HG03280 (cell line): ENCODE measurements around the gene CADPS2.
"Not testable (repeated sequence)": the region's sequence is repeated elsewhere in the genome, so short reads cannot be mapped to it uniquely, and the experiment has no call there.

ENCODE experiments used
- ATAC-seq: cut with Tn5 transposase; IDR thresholded peaks from one replicate; pipeline ENCODE4 v1.9.1; 2021; ENCODE audit warnings: mild to moderate bottlenecking, moderate library complexity; ENCODE audit not compliant: unreplicated experiment

The CADPS2 gene

GRCh38 chr7:122850528-122850927 is 35.7 kb downstream of the CADPS2 start:
- ATAC-seq, result no peak

GRCh38 chr7:122849957-122850328 is 36.3 kb downstream of the CADPS2 start:
- ATAC-seq, result no peak

GRCh38 chr7:122849322-122849956 is 36.8 kb downstream of the CADPS2 start:
- ATAC-seq, result no peak

GRCh38 chr7:122847871-122848473 is 38.3 kb downstream of the CADPS2 start:
- no peak for ATAC-seq

- no peak for ATAC-seq
These were observed 39.7 kb downstream of the CADPS2 start for GRCh38 chr7:122846591-122846990.

GRCh38 chr7:122845286-122845685 is 41.0 kb downstream of the CADPS2 start:
- no peak for ATAC-seq

- ATAC-seq, result no peak
These were observed 41.9 kb downstream of the CADPS2 start for GRCh38 chr7:122844191-122844988.

- ATAC-seq, result no peak
These were observed 43.3 kb downstream of the CADPS2 start for GRCh38 chr7:122842971-122843370.

GRCh38 chr7:122836286-122836685 is 50.0 kb downstream of the CADPS2 start:
- not testable (repeated sequence) for ATAC-seq

GRCh38 chr7:122834571-122834942 is 51.7 kb downstream of the CADPS2 start:
- ATAC-seq, result not testable (repeated sequence)

GRCh38 chr7:122833888-122834570 is 52.2 kb downstream of the CADPS2 start:
- no peak for ATAC-seq

- ATAC-seq, result no peak
These were observed 54.8 kb downstream of the CADPS2 start for GRCh38 chr7:122831436-122831835.

- no peak for ATAC-seq
These were observed 56.3 kb downstream of the CADPS2 start for GRCh38 chr7:122829962-122830361.

GRCh38 chr7:122827763-122828162 is 58.5 kb downstream of the CADPS2 start:
- no peak for ATAC-seq

GRCh38 chr7:122813845-122814244 is 72.4 kb downstream of the CADPS2 start:
- ATAC-seq, result no peak

GRCh38 chr7:122803851-122804250 is 82.4 kb downstream of the CADPS2 start:
- no peak for ATAC-seq

GRCh38 chr7:122803323-122803722 is 82.9 kb downstream of the CADPS2 start:
- ATAC-seq, result no peak

- no peak for ATAC-seq
These were observed 83.9 kb downstream of the CADPS2 start for GRCh38 chr7:122802301-122802751.

- ATAC-seq, result no peak
These were observed 94.2 kb downstream of the CADPS2 start for GRCh38 chr7:122791959-122792545.

- ATAC-seq, result no peak
These were observed 95.7 kb downstream of the CADPS2 start for GRCh38 chr7:122790591-122790990.

- no peak for ATAC-seq
These were observed 96.1 kb downstream of the CADPS2 start for GRCh38 chr7:122790132-122790531.
